VCaP (cell line): ENCODE results near the gene DIP2C.

Experiments
- H3K27ac ChIP-seq: fragments of 450-650 bp; 2 replicates; pipeline ENCODE4 v1.5.1; 2017
- CTCF ChIP-seq: fragments of 450-650 bp; conservative IDR thresholded peaks from 2 replicates; pipeline ENCODE4 v1.5.1; 2017; ENCODE audit warnings: mild to moderate bottlenecking, moderate library complexity

The DIP2C gene

DNA sequence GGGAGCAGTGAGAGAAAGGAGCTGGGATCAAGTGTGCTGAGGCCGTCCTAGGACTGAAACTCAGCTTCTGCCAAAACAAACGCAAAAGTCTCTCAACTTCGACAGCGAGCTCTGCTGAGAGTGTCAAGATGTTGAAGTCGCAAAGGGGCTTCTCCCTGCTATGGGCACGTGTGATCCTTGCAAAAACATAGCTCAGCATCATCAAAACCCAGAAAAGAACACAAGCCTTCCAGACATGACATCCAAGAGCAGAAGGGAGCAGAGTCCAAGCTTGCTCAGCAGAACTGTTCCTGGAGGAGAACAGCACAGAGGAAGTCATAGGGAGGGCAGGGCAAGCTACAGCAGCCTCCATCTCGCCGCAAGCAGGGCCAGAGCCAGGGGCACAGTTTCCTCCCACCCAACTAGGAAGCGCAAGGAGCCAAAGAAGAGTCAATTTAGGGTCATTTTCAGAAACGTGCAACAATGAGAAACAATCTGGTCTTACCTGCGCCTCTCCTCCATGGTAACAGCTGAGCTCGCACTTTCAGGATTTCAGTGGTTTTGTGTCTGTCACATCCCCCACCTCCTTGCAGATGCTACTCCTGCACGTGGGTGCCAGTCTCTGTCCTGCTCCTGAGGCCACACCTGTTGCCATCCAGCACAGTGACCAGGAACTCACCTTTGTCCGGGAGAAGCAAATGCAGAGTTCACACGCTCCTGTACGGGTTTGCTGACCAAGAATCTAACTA is 113.9 kb downstream of the DIP2C start:
- TF ChIP-seq CTCF: no peak

GRCh38 chr10:572696-573095 is 116.8 kb downstream of the DIP2C start:
- no peak for TF ChIP-seq CTCF
- peak overlapping the region; percentile 78 for H3K27ac ChIP-seq

More for the DNA sequence above, 113.9 kb downstream of the DIP2C start:
- H3K27ac ChIP-seq: peak overlapping the region; percentile 29; the same call in 1 of the 2 replicates

DNA sequence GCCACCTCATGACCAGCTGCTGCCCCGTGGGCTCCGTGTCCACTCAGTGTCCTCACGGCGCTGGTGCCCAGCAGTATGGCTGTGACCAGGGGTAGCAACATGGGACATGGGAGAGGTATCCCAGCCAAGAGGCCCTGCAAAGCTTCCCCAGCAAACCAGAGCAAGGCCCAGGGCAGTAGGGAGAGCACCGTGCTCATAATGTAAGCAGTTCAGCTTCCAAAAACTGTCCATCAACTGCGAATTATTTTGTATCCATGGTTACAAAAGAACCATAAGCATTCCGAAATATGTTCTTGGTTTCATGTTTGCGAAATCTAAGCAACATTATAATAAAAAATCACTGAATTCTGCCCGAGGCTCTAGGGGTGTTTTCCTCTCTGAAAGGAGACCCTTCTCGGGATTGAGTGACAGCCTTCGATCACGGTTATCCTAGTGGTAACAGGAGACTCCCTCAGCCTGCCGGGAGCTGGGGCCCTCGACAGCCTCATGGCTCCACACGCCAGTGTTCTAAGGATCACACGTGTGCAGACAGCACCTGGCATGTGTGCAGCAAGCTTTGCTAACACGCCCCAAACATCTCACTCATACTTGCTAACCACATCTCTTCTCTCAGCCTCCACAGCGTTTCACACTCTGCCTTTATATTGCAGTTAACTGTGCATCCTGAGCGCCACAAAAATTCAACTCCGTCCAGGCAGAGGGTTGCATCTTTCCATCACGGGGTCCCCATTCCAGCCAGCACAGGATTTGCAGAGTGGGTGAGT is 117.6 kb downstream of the DIP2C start:
- peak overlapping the region; percentile 78 for H3K27ac ChIP-seq
- no peak for TF ChIP-seq CTCF

DNA sequence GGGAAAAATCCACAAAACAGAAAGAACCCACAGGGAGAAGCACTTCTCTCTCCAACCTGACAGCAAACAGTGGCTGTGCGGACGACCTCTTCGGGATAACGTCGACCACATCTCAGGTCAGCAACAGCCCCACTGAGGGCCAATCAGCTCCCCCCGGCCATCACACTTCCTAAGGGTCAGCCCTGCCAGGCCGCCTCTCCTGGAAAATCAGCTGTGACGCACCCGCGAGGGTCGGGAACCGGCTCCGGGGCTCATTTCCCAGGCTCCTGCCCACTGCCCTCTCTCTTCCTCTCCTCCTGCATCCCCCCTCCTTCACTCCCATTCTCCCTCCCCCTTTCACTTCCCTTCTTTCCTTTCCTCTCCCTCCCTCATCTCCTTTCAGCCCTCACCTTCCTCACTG is 118.3 kb downstream of the DIP2C start:
- TF ChIP-seq CTCF: no peak
- H3K27ac ChIP-seq: peak overlapping the region; percentile 78; the same call in 1 of the 2 replicates

- no peak for TF ChIP-seq CTCF
- H3K27ac ChIP-seq: no peak overlapping the region
These were observed 118.8 kb downstream of the DIP2C start for GRCh38 chr10:570628-571163.

GRCh38 chr10:569961-570627 is 119.4 kb downstream of the DIP2C start:
- H3K27ac ChIP-seq: no peak overlapping the region
- TF ChIP-seq CTCF: no peak

DNA sequence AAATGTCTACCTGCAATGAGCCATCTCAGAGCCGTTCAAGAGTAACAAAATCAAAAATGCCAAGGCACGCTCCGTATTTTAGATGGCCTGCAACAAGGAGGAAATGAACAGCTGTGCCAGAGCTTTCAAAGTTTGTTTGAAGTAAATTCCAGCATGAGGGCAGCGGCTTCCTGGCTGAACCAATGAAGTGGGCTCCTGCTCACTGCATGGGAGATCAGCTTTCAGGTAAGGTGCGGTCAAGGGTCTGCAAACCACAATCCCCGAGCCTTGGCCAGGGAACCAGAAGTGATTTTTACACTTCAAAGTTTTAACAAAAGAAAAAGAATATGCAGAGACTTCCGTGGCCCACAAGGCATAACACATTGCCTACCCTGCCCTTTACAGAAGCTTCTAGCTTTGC is 120.6 kb downstream of the DIP2C start:
- no peak overlapping the region for H3K27ac ChIP-seq
- TF ChIP-seq CTCF: no peak
